Measurements from ENCODE around the gene ENPP6.

The ENPP6 gene

DNA sequence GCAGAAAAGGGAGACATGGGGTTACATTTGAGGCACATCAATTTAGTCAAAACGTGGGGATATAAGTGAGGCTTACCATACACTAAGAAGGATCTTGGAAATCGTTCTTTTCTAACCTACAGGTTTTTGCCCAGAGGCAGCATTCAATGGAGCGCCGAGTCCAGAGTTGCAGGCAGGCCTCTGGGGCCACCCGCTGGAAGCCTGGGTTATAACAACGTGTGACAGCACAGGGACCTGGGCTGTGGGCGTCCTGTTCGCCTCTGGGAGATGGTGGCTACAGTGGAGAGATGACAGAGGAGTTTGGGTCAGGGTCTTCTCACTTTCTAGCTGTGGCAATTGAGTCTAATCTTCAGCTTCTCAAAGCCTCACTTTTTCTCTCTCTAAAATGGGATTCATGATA lies 53.9 kb downstream of the ENPP6 start:
- in situ Hi-C loops (cut with MboI; ENCODE audit: low sequenced_read_pairs), result no loop called here
- Histone ChIP-seq H3K36me3 (replicated peaks) (no peaks in the 10 kb centered on the region), H3K27me3 (ENCODE audit: low read depth) (peaks cover 4% of the 10 kb centered on the region; the same call in 1 of the 2 replicates), H3K4me1 (peaks cover 17% of the 10 kb centered on the region), H3K9me3 (no peaks in the 10 kb centered on the region), H3K4me3 (no peak overlapping the region)
- DNase-seq (ENCODE audit: low spot score in 2 of 2), result peak; percentile 59 to 81

DNA sequence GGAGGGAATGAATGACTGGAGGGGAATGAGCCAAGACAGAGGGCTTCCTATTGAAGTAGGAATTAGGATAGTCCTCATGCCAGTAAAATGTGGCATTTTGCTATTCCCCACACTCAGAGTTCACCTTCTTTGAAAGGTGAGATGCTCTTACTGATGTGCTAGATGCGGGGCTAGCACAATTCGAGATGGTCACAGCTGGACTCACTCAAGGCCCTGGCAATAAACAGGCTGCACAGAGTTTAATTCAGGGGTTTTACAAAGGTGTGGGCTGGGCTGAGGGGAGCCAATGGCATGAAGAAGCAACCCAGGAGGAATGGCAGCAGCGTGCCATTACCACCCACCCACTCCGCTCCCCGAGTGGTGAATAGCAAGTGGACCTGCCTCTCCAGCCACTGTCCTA lies 55.1 kb downstream of the ENPP6 start:
- Histone ChIP-seq H3K9me3 (no peaks in the 10 kb centered on the region), H3K36me3 (replicated peaks) (no peaks in the 10 kb centered on the region), H3K27me3 (ENCODE audit: low read depth) (peaks cover 4% of the 10 kb centered on the region; the same call in 1 of the 2 replicates), H3K4me1 (peaks cover 10% of the 10 kb centered on the region), H3K4me3 (no peak overlapping the region)
- in situ Hi-C loops (cut with MboI; ENCODE audit: low sequenced_read_pairs), result no loop called here
- no peak for DNase-seq (ENCODE audit: low spot score in 2 of 2)

DNA sequence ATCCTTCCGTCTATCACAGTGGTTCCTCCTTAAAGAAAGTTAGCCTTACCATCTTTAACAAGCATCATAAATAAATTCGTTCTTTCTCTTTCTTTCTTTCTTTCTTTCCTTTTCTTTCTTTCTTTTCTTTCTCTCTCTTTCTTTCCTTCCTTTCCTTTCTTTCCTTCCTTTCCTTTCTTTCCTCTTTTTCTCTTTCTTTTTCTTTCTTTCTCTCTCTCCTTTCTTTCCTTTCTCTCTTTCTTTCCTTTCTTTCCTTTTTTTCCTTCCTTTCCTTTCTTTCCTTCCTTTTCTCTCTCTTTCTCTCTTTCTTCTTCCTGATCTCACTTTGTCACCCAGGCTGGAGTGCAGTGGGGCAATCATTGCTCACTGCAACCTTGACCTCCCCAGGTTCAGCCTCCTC lies 60.4 kb downstream of the ENPP6 start:
- no peaks in the 10 kb centered on the region for H3K9me3 ChIP-seq
- in situ Hi-C loops (cut with MboI; ENCODE audit: low sequenced_read_pairs), result no loop called here
- H3K4me3 ChIP-seq, result no peak overlapping the region
- no peak for DNase-seq (ENCODE audit: low spot score in 2 of 2)
- H3K36me3 ChIP-seq (replicated peaks), result no peaks in the 10 kb centered on the region
- peaks cover 4% of the 10 kb centered on the region; the same call in 1 of the 2 replicates for H3K27me3 ChIP-seq (ENCODE audit: low read depth)
- H3K4me1 ChIP-seq, result no peaks in the 10 kb centered on the region

DNA sequence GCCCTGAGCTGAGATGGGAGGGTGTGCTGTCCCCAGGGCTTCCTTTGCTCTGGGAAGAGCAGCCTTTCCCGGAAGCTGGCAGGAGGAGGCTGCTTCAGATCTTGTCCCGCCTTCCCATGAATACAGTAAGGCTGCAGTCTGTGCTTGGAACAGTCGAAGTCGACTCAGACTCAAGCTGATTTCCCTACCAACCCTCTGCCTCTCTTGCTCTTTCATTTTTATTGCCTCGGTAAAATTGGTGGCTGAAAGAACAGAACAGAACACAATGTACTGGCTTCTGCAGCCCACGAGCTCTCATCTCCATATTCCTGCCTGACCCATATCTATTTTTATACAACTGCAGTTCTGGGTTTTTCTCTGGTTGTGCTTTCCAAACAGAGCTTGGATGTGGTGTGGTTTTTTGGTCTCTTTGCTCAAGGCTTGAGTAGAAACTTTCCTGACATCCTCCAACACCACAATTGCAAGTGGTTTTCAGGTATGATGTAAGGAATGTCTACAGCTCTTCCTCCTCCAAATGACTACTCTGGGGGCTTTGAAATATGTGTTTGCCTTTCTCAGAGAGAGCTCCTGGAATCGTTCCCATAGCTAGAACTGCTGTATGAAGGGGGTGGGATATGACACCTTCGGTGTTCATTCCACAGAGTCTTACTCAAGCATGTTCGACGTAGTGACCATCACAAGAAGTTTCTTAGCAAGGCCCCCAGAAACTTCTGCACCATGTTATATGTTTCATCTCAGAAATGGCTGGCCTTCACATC lies 61.3 kb downstream of the ENPP6 start:
- H3K4me1 ChIP-seq, result no peaks in the 10 kb centered on the region
- H3K27me3 ChIP-seq (ENCODE audit: low read depth), result peaks cover 4% of the 10 kb centered on the region; the same call in 1 of the 2 replicates
- in situ Hi-C loops (cut with MboI; ENCODE audit: low sequenced_read_pairs), result no loop called here
- no peaks in the 10 kb centered on the region for H3K36me3 ChIP-seq (replicated peaks)
- H3K4me3 ChIP-seq, result no peak overlapping the region
- no peak for DNase-seq (ENCODE audit: low spot score in 2 of 2)
- H3K9me3 ChIP-seq, result no peaks in the 10 kb centered on the region

DNA sequence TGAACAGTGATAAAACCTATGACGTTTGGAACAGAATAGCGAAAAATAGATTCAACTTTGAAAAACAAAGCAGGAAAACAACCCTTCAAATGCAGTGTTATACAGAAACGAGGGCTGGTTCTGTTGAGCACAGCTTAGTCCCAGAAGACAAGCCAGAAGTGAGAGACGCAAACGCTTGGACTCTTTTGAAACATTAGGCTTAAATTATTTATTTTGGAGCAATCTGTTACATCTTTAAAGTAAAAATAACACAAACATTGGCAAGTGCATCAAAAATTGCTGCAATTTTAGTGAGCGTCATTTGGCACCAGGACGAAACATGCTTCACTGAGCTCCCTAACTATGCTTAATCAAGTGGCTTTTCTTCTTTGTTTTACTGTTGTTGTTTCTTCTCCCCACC lies 63.5 kb downstream of the ENPP6 start:
- Histone ChIP-seq H3K36me3 (replicated peaks) (no peaks in the 10 kb centered on the region), H3K9me3 (no peaks in the 10 kb centered on the region), H3K4me3 (no peak overlapping the region), H3K4me1 (no peaks in the 10 kb centered on the region), H3K27me3 (ENCODE audit: low read depth) (no peaks in the 10 kb centered on the region)
- in situ Hi-C loops (cut with MboI; ENCODE audit: low sequenced_read_pairs), result no loop called here
- DNase-seq (ENCODE audit: low spot score in 2 of 2), result no peak

DNA sequence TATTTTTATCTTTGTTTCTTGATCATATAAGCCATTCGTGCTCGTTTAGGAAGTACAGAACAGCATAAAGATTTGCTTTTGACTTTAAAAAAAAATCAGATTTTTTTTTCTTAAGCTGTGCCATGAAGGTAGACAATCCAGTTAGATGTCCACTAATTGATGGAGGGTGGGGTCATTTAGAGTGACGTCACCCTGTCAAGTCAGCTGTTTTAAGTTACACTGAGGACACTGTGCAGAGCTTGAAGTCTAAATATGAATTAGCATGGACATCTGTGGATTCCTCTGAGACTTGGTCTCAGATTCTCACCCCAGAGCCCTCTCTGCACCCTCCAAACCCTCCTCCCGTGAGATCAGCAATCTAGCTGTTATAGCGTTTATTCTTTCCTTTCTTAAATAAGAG lies 63.9 kb downstream of the ENPP6 start:
- H3K4me1 ChIP-seq, result no peaks in the 10 kb centered on the region
- no peaks in the 10 kb centered on the region for H3K27me3 ChIP-seq (ENCODE audit: low read depth)
- no peaks in the 10 kb centered on the region for H3K9me3 ChIP-seq
- H3K4me3 ChIP-seq, result no peak overlapping the region
- no peak for DNase-seq (ENCODE audit: low spot score in 2 of 2)
- H3K36me3 ChIP-seq (replicated peaks), result no peaks in the 10 kb centered on the region
- in situ Hi-C loops (cut with MboI; ENCODE audit: low sequenced_read_pairs), result no loop called here

DNA sequence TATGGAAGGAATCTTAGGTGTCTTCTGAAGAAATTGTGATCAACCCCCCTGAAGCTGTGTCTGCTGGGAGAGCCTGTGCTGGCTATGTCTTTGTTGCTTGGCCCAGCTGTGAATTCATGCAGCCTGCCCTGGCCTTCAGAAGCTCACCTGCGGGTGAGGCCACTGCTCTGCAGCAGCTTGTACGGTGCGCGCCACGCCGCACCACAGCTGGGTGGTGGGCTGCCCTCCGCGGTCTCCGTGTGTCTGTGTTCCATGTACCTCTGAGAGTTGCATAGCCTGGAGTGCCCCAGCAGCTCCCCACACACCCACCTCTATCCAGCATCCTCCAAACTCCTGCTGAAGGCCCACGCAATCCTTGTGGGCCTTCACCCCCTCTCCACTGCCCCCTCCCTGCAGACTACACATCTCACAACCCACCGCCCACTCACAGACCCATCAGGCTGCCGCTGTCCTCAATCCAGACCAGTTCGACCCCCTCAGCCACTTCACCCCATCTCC lies 65.6 kb downstream of the ENPP6 start:
- DNase-seq (ENCODE audit: low spot score in 2 of 2), result no peak
- no peaks in the 10 kb centered on the region for H3K27me3 ChIP-seq (ENCODE audit: low read depth)
- no peaks in the 10 kb centered on the region for H3K4me1 ChIP-seq
- no peaks in the 10 kb centered on the region for H3K36me3 ChIP-seq (replicated peaks)
- no peak overlapping the region for H3K4me3 ChIP-seq
- in situ Hi-C loops (cut with MboI; ENCODE audit: low sequenced_read_pairs), result no loop called here
- H3K9me3 ChIP-seq, result no peaks in the 10 kb centered on the region

DNA sequence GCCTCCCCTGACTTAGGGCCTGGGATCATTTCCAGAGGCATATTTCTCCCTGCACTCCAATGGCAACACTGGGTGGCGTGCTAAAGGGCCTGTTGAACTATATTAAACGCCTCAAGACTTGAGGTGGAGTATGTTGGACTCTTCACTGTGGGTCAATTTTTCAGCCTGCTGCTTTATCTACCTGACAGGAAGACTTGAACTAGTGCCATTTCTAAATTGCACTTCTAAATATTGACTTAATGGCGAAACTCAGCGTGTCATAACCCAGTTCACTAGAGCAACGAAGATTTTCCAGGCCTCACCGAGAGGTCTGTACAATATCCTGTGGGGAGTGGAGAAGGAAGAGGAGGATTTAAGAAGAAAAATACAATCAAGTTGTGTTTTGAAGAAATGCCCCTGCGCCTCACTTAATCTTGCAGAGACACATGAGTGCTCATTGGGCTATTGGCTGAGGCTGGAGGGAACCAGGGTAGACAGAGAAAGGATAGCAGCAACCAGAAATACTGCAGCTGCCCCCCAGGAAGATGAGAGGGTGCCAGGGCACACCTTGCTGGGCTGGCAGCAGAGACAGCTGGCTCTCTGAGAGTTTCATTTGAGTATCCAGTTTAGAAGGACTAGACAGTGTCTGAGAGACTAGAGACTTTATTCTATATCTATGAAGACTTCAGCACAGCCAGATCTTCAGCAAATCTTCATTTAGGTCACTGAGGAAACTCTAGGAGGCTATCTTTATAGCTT lies 67.4 kb downstream of the ENPP6 start:
- no peaks in the 10 kb centered on the region for H3K36me3 ChIP-seq (replicated peaks)
- H3K27me3 ChIP-seq (ENCODE audit: low read depth), result no peaks in the 10 kb centered on the region
- in situ Hi-C loops (cut with MboI; ENCODE audit: low sequenced_read_pairs), result no loop called here
- H3K9me3 ChIP-seq, result no peaks in the 10 kb centered on the region
- no peak overlapping the region for H3K4me3 ChIP-seq
- H3K4me1 ChIP-seq, result no peaks in the 10 kb centered on the region
- no peak for DNase-seq (ENCODE audit: low spot score in 2 of 2)

DNA sequence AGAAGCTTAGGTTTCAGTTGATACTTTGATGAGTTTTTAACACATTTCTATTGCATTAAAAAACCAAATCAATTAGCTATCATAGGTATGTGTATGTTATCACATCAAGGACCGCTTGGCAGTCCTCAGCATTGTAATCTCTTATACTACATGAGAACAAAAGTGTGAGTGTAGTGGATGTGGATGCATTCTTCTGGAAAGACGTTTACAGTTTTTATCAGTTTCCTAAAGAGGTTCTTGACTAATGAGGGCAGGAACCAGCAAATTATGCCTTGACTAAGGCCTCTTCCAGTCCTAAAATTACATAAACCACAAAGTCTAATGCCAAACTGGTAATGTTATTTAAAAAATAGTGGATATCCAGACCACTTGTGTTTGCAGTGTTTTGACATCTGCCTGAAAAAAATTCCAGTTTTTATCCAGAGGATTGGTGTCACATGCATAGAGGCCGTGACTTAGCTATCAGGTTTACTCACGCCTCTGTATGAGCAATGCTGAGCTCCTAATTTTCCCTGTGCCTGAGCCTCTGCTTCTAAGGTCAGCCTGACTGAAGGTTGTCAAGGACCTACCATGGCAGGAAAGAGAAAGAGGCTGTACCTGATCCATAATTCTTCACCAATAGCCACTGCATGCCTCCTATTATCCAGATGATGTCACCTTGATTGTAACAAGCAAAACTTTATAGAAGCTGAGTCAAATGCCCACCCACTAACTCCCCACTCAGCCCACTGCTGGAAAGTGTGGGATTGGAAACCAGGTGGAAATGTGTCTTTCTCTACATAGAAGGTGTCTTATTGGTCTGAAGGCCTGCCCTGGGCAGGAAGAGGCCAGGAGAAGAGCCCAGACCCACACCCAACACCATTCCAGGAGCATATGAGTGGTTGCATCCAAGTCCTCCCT lies 68.7 kb downstream of the ENPP6 start:
- Histone ChIP-seq H3K4me3 (no peak overlapping the region), H3K36me3 (replicated peaks) (no peaks in the 10 kb centered on the region), H3K9me3 (no peaks in the 10 kb centered on the region), H3K27me3 (ENCODE audit: low read depth) (no peaks in the 10 kb centered on the region), H3K4me1 (no peaks in the 10 kb centered on the region)
- DNase-seq (ENCODE audit: low spot score in 2 of 2), result no peak
- in situ Hi-C loops (cut with MboI; ENCODE audit: low sequenced_read_pairs), result no loop called here

DNA sequence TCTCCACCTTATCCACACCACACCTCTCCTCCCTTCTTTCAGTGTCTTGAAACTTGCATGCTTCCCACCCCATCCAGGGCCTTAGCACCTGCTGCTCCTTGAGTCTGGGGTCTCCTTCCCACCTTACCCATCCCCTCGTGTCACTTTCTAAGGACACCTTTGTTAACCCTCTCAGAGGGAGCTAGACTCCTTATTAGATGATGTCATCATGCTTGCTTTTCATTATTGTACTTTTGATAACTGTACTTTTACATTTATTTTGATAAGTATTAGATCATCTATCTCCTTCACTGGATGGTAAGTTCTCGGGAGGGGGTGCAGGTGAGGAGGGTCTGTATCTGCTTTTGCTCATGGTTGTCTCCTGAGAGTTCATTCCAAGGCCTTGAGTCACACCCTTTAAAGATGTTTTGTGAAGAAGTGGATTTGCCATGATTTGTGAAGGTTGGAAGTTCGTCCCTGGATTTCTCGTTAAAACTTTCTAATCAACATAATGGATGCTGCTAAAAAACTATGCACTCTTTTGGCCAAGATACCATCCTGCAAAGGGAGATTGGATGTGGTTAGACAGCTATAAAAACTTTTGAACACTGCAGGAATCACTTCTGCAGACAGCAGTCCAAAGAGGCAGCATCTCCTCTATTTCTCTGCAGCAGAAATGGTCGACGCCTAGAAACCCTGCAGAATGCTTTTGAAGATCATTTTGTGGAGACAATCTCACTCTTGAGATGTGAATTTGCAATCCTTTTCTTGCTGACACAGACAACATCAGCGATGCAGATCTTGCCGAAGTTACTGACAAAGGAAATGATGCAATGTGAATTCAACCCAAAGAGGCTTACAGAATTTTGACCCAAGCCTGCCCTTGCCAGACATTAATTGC lies 69.6 kb downstream of the ENPP6 start:
- Histone ChIP-seq H3K36me3 (replicated peaks) (no peaks in the 10 kb centered on the region), H3K4me1 (no peaks in the 10 kb centered on the region), H3K9me3 (no peaks in the 10 kb centered on the region), H3K4me3 (no peak overlapping the region), H3K27me3 (ENCODE audit: low read depth) (no peaks in the 10 kb centered on the region)
- no peak for DNase-seq (ENCODE audit: low spot score in 2 of 2)
- in situ Hi-C loops (cut with MboI; ENCODE audit: low sequenced_read_pairs), result no loop called here

DNA sequence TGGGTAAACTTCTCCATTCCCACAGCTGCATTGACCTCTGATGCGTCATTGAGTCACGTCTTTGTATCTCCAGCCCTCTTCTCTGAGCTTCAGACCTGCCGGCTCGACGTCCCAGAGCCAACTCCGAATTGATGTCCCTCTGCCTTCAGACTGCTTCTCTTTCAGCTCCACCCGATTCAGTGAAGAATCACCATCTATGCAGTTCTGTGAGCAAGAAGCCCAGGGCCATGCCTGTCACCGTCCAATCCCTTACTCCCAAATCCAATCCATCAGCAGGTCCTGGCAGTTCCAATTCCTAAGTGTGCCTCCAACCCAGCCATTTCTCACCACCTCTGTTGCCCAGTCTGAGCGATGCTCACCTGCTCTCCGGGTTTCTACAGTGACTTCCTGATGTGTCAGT lies 70.7 kb downstream of the ENPP6 start:
- H3K9me3 ChIP-seq, result no peaks in the 10 kb centered on the region
- H3K27me3 ChIP-seq (ENCODE audit: low read depth), result no peaks in the 10 kb centered on the region
- no peaks in the 10 kb centered on the region for H3K4me1 ChIP-seq
- H3K36me3 ChIP-seq (replicated peaks), result no peaks in the 10 kb centered on the region
- no peak overlapping the region for H3K4me3 ChIP-seq
- no peak for DNase-seq (ENCODE audit: low spot score in 2 of 2)
- in situ Hi-C loops (cut with MboI; ENCODE audit: low sequenced_read_pairs), result no loop called here

DNA sequence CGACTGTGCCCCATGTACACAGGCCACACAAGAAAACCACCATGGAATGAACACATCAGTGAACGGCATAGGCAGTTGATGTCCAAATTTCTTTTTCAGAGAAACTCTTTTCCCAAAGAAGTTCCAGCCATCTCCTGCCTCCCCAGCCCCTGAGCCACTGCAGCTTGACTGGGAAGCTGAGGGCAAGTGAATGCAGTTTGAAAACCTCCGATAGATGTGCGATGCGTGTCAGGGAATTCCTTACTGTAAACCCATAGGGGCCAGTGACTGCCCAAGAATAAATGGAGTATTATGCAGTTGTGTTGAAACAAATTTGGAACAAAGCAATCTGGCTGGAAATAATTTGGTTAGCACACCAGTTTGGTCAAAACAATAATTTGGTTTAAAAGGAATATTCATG lies 72.1 kb downstream of the ENPP6 start:
- H3K4me1 ChIP-seq, result no peaks in the 10 kb centered on the region
- H3K27me3 ChIP-seq (ENCODE audit: low read depth), result no peaks in the 10 kb centered on the region
- in situ Hi-C loops (cut with MboI; ENCODE audit: low sequenced_read_pairs), result no loop called here
- H3K9me3 ChIP-seq, result no peaks in the 10 kb centered on the region
- no peak overlapping the region for H3K4me3 ChIP-seq
- H3K36me3 ChIP-seq (replicated peaks), result no peaks in the 10 kb centered on the region
- DNase-seq (ENCODE audit: low spot score in 2 of 2), result no peak
